HG02610 (cell line): ENCODE results near the gene CDK11B.
A peak's percentile ranks its signal among the peaks of the same experiment; 100 is the strongest.
"Not testable (repeated sequence)": the region's sequence is repeated elsewhere in the genome, so short reads cannot be mapped to it uniquely, and the experiment has no call there.

ENCODE experiments used
- ATAC-seq: cut with Tn5 transposase; IDR thresholded peaks from one replicate; pipeline ENCODE4 v1.9.1; 2021; ENCODE audit warnings: mild to moderate bottlenecking, moderate library complexity; ENCODE audit not compliant: unreplicated experiment

CDK11B gene

DNA sequence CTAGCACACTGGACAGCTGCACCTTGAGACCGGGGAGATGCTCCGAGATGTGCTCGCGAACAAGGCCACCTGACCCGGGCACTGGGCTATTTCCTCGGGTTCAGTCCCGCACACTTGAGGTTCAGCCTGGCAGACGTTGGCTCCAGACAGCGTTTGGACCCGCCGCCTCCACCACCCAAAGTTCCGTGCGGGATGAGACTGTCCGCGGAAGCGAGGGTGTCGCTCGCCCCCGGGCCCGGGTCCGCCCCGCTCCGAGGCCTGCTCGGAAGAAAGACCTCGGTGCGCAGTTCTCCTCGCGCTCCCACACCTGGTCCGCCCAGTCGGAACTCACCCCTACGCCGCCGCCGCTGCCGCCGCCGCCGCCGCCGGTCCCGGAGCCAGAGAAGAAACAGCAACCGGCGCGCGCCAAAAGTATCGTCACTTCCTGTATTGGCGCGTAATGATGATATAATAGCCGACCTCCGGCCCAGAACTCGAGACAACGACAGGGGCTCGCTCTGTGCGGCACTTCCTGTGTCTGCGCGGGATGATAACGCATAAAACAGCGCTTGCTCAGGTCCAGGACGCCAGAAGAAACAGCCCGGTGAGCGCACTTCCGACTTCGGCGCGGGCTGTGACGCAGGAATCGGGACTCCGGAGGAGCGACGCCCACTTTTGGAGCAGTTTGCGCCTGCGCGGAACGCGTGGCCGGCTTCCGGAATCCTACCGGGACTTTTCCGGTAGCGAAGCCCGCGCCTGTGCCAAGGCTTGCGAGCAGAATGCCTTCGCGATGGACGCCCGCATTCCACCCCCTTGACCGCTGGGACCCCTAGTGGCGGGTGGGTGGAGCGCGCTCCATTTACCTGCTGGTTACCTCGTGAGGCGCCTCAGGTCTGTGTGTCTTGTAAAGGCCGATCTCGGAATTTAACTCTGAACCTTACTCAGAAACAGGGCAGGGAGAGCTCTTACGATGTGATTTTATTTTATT lies at the start of gene CDK11B:
Gene CDK11B (minus strand): TSS at position 422 of the 967 bp plus-strand sequence. CDS start 1,519 bp downstream, outside the sequence.
- ATAC-seq, result peak; percentile 76

GRCh38 chr1:1707897-1708296 lies 49.1 kb upstream of the CDK11B start:
- ATAC-seq, result not testable (repeated sequence)

DNA sequence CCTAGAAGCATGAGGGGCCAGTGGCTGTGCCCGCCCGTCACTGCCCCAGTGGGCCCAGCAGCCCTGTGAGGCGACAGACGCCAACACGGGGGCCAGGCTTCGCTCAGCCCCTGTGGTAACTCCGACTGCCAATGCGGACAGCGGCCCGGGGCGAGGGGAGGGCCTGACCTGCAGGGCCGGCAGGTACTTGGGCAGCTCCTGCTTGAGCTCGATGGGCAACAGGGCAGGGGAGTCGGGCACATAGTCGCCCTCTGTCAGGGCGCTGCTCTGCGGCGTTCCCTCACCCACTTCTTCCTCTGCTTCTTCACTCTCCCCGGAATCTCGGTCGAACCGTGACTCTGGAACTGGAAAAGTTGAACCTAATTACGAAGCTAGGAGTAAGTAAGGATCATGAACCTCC lies 48.4 kb upstream of the CDK11B start:
- ATAC-seq, result not testable (repeated sequence)

GRCh38 chr1:1705623-1706022 lies 46.8 kb upstream of the CDK11B start:
- ATAC-seq, result not testable (repeated sequence)

DNA sequence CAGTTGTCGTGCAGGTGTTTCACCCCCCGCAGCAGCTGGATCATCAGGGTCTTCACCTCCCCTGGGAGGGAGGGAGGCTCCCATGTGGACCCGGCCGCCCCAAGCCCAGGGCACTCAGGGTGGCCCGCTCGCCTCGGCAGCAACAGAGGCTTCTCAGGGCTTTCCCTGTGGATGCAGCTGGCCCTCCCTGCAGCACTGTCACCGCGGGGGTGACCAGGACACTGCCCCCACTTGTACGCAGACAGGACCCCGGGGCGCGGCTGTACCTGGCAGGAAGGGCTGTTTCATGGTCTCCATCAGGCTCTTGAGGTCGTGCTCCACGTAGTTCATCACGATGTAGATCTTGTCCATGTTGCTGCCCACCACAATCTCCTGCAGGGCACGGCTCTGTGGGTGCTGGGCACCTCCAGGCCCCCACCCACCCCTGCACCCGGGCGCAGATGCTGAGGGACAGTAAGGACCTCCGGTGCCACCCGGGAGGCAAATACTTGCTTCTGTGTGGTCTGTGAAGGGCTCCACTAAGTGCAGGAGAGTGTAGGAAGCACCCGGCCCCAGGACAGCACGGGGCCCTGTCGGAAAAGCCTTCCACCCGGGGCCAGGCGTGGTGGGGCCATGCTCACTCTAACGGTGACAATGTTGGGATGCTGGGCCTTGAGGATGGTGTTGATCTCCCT lies 45.6 kb upstream of the CDK11B start:
- ATAC-seq, result not testable (repeated sequence)

GRCh38 chr1:1703796-1704195 lies 45.0 kb upstream of the CDK11B start:
- no peak for ATAC-seq

DNA sequence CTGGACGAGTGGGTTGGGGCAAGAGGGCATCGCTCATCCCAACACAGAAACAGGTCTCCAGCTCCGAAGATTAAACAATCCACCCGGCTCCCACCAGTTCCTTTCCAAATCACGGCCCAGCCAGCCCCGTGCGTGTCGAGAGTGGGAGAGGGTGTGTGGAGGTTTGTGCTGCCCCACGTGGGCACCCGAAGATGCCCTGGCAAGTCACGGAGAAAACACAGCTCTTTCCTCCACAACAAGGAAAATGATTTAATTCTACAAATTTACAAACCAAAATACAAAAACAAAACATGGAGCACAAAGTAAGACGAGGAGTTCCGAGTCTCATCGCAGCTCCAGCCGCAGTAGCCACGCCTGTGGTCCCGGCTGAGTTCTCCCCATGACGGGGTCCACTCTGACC lies 43.7 kb upstream of the CDK11B start:
- not testable (repeated sequence) for ATAC-seq

GRCh38 chr1:1700557-1700956 lies 41.8 kb upstream of the CDK11B start:
- ATAC-seq, result not testable (repeated sequence)

GRCh38 chr1:1700067-1700466 lies 41.3 kb upstream of the CDK11B start:
- not testable (repeated sequence) for ATAC-seq

GRCh38 chr1:1699061-1699460 lies 40.3 kb upstream of the CDK11B start:
- not testable (repeated sequence) for ATAC-seq

DNA sequence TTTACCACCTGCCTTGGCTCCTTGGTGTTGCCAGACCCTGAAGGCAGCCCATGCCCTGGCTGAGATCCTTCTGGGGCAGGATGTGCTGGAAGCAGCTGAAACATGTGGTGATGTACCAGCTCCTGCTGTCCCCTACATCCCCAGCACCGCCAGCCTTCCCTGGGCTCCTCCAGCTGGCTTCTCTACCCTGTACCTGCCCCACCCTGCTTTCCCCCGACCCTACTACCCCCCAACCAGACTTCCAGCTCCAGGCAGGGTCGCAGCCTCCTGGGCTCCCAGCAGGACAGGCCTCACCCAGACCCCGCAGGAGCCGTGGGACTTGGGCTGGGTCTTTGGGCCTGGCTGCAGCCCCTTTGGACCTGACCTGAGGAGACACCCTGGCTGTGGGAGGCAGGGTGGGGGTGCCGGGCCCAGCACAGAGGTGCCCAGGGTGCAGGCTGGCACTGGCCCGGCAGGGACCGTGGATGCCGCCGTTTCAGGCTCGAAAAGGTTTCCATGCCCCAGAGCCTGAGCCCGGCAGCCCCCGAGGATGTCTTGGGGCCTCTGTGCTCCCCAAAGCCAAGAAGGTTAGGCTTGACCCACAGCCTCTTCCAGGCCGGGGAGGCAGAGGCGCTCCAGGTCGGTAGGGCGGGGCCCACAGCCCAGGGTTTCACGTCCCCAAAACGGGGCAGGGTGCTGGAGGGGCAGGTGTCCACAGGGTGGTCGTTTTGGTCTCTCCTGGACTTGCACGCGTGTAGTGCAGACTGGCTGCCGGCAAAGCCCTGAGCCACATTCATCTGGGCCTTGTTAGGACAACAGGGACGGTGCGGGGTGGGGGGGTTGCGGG lies 38.8 kb upstream of the CDK11B start:
- ATAC-seq, result not testable (repeated sequence)

GRCh38 chr1:1696431-1697357 lies 37.9 kb upstream of the CDK11B start:
- ATAC-seq, result not testable (repeated sequence)

DNA sequence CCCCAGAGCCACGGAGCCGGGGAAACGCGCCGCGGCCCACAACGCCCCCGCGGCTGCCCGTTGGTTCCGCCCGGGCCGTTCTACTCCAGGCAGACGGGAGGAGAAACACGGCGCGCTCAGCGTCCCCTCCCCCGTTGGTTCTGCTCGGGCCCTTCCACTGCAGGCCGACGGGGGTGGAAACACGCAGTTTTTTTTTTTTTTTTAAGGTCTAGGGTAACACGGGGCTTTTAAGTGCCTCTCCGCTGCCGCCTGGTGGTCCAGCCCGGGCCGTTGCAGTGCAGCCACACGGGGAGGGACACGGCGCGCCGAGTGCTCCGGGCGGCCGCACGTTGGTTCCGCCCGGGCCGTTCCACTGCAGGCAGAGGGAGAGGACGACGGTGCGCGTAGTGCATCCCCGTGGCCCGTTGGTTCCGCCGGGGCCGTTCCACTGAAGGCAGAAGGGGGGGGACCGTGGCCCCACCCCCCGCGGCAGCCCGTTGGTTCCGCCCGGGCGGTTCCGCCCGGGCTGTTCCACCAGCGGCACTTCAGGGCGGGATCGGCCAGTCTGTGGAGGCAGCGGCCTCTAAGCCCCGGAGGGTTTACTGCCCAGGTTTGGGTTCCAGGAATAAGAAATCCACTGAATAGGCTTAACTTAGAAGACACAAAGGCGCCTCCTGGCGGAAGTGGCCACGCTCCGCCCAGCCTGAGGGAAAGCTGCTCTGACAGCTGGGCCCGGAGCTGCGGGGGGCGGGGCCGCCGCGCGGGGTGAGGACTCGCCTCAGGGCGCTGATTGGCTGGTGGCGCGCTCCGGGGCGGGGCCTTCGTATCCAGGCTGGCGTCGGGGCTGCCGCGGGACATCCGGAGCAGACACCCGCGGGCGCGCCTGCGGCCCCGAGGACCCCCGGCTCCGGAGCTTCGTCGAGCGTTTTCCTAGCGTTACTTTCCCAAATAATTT lies 34.2 kb upstream of the CDK11B start, which contains the start of gene SLC35E2B:
Gene SLC35E2B (minus strand): TSS at position 82 of the 934 bp plus-strand sequence. CDS start 16,096 bp downstream, outside the sequence.
- peak; percentile 76 for ATAC-seq

DNA sequence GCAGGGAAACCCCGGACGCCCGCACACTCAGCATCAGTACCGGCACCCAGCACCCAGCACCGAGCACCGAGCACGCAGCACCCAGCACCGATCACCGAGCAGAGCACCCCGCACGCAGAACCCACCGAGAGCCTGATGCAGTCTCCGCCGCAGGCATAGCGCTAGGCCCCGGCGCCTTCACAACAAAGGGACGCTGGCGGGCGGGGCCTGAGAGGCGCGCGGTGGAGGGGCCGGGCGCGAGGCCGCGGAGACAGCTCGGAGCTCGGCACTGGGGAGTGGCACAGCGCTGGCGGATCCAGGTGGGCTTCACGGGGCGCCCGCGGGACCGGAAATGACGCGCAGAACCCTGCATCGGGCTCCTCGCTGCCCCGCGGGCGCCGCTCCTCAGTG lies 33.5 kb upstream of the CDK11B start:
- ATAC-seq, result peak; percentile 25

DNA sequence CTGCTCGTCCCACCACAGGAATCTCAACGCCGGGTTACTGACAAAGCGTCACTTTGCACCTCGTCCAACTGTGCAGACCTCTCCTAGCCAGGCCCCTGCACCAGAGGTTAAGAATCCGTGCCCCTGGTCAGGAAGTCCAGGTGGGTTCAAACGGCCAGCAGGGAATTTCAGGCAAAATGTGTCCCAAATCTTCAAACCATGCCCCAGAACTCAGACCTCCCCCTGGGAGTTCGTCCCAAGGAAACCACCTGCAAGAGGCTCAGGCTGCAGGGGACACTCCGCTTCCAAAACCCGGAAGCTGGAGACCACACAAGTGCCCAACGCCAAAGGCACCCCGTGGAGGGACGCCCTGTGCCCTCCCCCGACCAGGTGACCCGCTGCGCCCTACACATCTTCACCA lies 32.6 kb upstream of the CDK11B start:
- ATAC-seq, result not testable (repeated sequence)

- not testable (repeated sequence) for ATAC-seq
Observed at GRCh38 chr1:1689526-1689925, 30.7 kb upstream of the CDK11B start.

DNA sequence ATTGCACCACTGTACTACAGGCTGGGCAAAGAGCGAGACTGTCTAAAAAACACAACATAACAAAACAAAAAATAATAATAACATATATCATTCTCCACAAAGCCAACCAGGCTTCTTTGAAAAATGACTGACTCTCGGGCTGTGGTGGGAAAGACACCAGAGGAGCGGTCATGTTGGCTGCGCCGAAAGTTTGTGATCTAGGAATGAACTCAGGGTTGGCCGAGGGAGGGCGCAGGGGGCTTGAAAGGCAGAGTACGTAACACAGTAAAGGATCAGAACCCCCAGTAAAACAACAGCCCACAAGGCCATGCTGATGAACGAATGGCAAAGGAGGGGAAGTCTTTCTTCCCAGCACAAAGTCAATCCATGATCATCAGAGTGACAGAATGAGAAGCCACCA lies 29.0 kb upstream of the CDK11B start:
- ATAC-seq, result no peak

DNA sequence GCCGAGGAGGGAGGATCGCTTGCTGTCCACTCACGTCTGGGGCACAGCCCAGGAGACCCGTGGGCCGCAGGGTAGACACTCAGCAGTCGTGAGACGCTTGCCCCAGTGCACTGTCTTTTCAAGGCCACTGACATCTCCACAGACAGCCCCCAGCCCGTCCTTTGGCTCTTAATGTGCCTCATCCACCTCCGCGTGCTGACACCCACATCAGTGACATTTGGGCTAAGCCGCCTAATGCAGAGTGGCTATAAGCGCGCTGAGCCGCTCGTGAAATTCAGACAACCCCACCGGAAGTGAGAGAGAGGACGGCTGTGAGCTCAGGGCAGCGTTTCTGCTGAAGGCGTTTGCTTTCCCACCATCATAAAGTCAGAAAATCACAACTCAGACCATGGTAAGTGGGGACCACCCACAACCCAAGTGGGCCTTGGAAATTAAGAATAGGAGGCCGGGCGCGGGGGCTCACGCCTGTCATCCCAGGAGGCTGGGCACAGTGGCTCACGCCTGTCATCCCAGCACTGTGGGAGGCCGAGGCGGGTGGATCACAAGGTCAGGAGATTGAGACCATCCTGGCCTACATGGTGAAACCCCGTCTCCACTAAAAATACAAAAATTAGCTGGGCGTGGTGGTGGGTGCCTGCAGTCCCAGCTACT lies 25.4 kb upstream of the CDK11B start:
- no peak for ATAC-seq
